GM18502 (cell line): ENCODE measurements around the gene SERINC2.

Source experiments
- ATAC-seq: cut with Tn5 transposase; IDR thresholded peaks from one replicate; pipeline ENCODE4 v1.9.1; 2021; ENCODE audit warnings: mild to moderate bottlenecking; ENCODE audit not compliant: unreplicated experiment, poor library complexity

Gene SERINC2

DNA sequence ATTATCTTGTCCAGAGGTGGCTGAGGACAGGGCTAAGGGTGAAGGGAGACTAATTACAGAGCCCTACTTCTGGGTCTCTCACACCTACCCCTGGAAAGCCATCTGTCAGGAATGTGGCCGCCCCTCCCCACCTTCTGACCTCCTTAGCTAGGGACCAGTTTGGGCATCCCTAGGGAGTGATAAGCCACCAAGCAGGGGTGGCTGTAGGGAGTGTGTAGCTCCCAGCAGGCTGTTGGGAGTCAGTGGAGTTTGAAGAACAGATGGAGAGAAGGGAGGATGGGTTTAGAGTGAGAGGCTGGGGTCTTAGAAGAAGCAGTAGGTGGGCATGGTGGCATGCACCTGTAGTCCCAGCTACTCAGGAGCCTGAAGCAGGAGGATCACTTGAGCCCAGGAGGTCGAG, 808 bp upstream of the SERINC2 start:
- ATAC-seq: no peak

DNA sequence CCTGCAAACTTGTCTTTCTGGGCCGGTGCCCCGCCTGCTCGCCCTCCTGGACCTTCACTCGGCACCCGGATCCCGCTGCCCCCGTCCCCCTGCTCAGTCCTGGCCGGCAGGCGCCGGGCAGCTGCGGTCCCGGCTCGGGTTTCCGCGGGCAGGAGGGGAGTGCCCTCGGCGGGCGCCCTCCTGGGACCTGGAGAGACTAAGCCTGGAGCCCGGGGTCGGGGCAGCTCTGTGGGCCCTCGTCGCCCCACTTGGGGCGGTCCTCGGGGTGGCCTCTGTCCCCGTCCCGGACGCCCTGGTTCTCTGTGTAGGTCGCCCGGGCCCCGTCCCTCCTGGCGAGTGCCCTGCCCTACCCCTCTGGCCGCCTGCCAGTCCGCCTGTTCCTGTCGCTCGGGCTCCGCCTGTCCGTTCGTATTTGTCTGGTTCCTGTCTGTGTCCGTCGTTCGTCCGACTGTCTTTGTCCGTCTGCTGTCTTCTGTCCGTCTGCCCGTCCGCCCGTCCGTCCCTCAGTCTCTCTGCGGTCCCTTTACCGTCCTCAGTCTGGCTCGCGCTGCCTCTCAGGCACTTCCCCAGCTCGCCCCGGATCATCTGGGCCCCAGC, 490 bp downstream of the SERINC2 start:
- no peak for ATAC-seq

DNA sequence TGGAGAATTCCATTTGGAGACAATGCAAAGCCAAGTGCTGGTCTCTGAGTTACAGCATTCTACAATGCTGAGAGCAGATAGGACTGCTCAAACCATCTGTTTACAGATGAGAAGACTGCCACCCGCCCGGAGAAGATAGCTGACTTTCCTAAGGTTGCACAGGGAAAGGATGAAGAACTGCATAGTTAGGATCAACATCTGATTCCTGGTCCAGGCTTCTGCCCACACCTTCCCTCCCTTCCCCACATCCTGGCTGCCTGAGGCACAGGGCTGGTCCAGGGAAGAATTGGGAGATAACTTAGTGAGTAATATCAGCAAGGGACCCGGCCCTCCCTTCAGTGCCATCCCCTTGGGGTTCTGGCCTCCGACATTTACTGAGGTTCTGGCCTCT, 2.0 kb downstream of the SERINC2 start:
- no peak for ATAC-seq

DNA sequence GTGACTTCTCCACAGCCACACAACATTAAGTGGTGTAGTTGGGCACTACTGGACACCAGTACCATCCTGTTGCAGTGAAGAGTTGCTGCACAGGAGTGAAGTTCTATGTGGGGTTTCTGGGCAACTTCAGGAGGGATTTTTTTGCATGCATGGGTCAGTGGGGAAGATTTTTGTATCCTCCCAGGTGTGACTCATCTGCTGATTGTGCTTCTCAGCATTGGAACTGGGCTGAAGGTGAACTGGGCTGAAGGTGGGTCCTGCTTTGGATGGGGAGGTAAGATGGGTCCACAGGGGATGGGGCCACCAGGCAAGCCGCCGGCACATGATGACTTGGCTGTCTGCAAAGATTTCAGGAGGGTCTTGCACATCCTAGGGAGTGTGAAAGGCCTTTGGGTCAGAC, 2.6 kb downstream of the SERINC2 start:
- no peak for ATAC-seq

DNA sequence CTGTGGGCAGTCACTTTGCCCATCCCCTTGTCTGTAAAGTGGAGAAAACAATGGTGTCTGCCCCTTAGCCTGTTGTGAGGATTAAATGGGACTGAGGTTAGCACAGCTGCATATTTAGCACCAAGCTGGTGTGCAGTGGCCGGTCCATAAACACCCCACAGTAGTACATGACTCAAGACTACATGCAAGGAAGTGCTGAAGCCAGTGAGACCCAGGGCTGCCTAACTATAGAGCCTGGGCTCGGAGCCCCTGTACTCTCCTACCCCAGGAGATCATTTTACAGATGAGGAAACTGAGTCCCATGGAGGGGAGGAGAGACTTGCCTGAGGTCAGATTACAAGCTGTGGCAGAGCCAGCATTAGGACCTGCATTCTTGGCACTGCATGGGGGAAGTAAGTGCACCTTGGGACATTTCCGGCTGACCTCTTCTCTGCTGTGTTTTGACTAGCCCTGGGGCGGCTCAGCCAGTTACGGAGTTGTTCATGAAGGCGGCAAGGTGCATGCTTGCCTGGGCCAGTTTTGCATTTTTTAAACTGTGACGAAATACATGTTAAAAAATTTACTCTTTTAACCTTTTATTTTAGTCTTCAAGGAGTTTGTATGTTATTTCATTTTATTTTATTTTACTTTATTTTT, 3.2 kb downstream of the SERINC2 start:
- ATAC-seq: no peak

DNA sequence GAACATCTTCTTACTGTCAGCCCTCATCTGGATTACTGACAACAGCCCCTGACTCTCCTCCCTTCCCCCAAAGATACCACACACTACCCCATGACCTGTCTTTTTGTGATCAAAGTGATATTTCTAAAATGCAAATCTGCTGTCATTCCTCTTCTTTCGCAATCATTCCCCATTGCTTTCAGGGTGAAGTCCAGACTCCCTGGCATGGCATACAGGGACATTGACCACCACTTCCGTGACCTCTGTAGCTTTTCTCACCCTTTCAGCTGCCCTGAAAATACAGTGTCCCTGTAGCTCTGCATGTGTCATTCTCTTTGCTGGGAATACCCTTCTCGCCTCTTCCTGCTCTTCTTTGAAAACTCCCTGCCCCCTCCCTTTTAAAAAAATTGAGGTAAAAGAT, 4.1 kb downstream of the SERINC2 start:
- no peak for ATAC-seq

DNA sequence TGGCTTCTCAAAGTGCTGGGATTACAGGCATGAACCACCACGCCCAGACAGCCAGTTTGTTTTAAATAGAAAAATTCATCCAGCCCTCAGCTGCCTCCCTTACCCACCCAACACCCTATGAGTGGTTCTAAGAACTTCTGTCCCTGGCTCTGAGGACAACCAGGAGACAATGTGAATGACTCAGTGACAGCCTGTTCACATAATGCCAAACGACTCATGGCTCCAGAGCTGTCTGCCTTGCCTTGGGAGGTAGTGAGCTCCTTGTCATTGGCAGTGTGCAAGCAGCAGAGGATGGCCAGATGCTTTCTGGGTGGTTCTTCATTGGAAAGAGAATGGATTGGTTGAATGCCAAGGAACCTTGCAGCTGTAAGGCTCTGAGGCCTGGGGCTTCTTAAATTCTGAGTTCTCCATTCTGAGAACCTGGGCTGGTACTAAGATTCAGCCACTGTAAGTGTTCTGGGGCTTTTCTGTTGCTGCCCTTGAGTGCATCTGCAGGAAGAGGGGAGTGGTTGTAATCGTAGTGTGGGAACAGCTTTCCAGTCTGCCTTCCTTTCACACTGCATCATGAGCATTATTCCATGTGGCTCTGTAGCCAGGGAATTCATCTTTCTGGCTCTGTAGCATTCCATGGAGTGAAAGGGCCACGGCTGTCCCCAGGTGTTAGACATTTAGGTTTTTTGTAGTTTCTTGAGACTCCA, 5.8 kb downstream of the SERINC2 start:
- no peak for ATAC-seq

DNA sequence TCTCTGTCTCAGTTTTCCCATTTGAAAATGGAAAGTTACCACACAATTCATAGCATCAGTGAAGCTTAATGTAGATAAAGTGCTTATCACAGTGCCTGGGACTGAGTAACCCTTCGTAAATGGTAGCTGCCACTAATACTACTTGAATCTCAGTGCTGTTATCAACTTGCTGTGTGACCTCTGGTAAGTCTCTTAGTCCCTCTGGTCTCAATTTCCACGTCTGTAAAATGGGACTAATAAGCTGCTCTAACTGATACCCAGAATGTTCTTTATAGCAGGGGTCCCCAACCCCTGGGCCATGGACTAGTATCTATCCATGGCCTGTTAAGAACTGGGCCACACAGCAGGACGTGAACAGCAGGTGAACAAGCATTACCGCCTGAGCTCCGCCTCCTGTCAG, 7.7 kb downstream of the SERINC2 start:
- no peak for ATAC-seq

DNA sequence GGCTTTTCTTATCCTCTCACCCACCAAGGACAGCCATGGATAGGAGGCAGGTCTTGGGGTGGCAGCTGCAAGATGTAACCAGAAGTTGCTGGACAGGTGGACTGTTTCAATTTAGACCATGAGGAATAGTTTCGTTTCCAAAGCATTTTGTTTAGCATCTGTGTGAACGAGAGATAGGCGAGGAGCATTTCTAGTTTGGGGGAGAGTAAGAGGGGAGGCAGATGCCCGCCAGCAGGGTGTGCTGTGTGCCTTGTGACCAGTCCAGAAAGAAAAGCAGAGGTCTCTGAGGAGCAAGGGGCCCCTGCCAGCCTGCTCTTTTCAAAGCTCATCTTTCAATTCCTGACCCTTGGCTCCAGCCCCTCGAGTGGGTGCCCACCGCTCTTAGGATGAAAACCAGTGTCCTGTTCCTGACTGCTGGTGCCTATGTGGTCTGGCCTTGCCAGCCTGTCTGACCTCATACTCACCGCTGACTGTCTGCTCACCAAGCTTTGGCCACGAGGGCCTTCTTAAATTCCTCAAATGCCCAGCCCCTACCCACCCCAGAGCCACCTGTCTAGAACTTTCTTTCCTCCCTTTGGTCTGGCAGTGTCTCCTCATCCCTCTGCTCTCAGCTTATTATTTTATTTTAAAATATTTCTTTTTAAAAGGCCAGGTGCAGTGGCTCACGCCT, 8.5 kb downstream of the SERINC2 start:
- no peak for ATAC-seq

DNA sequence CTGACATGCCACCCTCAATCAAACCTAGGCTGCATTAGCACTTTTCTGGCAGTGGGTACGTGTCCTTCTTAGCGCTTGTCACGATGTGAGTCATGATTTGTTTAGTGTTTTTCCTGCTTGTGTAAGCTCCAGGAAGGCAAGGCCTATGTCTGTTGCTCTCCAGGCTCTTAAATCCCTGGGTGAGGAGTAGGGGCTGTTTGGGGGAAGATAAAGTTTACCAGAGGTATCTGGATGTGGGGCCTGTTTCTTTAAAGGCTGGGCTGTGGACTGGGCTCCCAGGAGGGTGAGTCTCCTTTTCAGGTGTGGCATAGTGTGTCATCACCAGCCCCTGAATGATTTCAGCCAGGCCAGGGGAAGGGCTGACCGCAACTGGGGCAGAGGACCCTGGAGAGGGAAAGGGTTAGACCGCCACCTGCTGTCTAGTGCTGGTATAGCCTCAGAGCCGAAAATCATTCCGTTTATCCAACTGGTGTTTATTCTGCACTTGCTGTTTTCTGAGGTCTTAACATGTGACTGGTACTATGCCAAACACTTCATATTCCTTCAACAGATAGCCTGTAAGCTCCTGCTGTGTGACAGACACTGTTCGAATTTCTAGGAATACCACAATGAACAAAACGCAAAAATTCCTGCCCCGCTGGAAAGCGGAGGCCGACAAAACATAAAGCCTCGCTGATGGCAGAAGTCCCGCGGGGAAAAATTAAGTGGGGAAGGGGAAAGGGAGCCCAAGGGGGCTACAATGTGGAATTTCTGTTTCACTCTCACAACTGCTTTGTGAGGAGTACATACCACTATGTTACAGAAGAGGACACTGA, 9.7 kb downstream of the SERINC2 start:
- no peak for ATAC-seq

DNA sequence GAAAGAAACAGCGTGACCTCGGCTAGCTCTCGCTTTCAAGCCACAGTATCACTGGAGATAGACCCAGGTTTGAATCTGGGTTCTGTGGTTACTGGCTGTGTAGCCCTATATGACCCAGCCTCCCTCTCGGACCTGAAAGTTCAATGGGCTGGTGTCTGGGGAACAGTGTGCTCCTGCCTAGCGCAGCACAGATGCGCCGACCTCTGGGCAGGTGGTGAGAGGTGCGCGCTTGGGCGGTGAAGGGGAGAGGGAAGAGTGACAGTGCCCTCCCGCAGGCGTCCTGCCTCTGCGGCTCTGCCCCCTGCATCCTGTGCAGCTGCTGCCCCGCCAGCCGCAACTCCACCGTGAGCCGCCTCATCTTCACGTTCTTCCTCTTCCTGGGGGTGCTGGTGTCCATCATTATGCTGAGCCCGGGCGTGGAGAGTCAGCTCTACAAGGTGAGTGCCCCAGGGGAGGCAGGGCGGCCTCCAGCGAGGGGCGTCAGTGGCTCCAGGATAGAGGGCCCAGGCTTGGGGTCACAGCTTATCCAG, 10.5 kb downstream of the SERINC2 start:
- peak; percentile 77 for ATAC-seq

DNA sequence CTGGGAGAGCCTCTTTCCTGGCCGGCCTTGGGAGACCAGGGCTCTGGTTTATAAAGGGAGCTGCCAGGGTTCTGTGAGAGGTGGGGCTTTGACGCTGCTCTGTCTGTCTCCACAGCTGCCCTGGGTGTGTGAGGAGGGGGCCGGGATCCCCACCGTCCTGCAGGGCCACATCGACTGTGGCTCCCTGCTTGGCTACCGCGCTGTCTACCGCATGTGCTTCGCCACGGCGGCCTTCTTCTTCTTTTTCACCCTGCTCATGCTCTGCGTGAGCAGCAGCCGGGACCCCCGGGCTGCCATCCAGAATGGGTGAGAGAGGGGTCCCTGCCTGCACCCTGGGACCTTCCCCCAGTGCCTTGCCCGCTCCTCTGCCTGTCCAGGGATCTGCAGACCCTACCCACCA, 11.6 kb downstream of the SERINC2 start:
- ATAC-seq: no peak

DNA sequence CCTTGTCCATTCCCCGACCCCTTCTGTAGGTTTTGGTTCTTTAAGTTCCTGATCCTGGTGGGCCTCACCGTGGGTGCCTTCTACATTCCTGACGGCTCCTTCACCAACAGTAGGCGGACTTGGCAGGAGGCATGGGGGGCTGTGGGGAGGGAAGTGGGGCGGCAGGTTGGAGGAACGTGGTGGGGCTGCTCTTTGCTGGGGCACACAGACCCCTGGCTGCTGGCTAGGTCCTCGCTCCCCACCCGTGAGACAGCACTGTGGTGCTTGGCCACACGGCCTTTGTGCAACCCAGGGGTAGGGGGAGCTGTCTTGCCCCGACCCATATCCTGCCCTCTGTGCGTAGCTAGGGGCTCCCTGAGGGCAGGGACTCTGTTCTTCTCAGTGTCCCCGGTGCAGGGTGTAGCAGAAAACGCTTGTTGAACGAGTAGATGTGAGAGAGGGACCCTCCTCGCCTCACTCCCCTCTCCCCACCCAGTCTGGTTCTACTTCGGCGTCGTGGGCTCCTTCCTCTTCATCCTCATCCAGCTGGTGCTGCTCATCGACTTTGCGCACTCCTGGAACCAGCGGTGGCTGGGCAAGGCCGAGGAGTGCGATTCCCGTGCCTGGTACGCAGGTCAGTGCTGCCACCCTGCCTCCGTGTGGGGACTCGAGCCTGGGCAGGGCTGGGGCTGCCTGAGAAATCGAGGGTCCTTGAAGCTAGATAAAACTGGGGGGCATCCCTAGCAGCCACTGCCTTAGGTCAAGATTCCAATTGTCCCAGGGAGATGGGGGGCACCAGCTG, 12.5 kb downstream of the SERINC2 start:
- ATAC-seq: no peak

DNA sequence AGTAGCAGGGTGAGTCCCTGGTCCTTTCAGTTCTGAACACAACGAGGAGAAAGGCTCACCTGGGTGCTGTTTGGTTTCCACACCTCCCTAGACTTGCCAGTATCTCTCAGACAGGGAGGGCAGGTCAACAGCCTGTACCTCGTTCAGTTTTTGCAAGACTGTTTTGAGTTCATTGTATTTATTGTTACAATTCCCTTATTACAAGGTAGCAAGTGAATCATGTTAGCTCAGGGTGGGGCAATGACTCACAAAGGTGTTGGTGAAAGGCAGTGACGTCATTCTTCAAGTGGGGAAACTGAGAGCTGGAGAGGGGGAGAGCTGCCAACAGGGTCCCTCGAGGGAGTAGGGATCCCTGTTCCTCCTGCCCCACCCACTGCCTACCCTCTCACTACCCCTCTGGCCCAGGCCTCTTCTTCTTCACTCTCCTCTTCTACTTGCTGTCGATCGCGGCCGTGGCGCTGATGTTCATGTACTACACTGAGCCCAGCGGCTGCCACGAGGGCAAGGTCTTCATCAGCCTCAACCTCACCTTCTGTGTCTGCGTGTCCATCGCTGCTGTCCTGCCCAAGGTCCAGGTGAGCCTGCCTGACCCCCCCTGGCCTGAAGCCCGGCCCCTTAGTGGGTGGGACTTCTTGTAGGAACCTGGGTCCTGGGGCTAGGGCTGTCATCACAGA, 13.4 kb downstream of the SERINC2 start:
- no peak for ATAC-seq

DNA sequence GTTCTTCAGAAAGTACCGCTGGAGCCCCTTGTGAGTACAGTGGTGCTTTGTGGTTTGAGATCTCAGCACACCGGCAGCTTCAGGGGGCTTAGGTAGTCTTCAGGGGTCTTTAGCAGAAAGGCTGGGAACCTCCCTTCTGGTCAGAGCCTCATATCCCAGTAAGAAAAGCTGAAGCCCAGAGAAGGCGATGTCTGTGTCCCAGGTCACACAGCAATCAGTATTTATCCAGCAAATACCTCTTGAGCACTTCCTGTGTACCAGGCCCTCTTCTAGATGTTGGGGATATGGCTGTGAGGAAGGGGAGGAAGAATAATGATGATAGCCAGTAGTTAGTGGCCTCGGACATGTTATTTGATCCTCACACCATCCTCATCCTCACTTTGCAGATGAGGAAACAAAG, 14.3 kb downstream of the SERINC2 start:
- ATAC-seq: no peak

DNA sequence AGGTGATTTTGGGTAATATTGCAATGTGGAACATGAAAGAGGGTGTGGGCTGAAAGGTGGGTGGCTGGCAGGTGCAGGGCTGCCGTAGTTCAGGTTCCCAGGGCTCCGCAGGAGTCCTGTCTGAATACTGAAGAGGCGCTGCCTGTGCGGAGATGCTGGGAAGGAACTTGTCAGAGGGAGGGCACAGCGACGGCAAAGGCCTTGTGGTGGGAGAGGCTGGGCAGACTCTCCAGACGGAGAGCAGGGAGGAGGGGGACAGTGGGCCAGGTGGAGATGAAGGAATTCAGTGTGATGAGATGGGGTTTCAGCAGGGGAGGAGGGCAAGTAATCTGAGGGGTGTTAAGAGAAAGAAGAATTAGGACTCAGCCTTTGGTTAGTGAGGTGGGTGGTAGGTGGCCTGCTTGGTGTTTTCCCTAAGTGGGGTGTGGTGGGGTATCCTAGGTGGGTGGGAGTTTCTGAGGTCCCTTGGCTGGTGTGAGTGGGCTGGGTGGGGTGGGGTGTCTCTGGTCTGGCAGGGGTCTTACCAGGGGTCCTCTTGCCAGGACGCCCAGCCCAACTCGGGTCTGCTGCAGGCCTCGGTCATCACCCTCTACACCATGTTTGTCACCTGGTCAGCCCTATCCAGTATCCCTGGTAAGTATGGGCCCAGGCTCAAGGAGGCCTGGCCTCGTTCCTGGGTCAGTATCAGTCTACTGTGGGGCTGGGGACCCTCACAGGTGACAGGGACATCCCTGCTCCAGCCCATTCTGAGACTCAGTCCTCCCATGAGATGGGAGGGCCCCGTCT, 15.6 kb downstream of the SERINC2 start:
- ATAC-seq: no peak

DNA sequence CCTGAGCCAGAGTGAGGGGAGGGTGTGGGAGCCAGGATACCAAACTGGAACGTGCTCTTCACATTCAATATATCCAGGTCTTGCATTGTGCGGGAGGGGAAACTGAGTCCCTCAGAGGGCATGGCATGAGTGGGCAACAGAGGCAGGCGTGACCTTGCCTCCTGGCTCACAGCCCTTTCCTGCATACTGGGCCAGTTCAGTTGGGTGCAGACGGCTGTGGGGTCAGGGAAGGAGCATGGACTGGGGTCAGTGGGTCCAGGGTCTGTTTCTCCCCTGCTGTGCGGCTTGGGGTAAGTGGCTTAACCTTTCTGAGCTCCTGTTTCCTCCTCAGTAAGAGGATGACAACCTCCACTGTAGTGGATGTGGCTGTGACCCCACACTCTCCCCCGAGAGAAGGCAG, 16.6 kb downstream of the SERINC2 start:
- no peak for ATAC-seq
